CD4-positive, alpha-beta T cell (primary cell): ENCODE results near the gene RNF227. TPM values are rescaled to one million over a fixed set of nuclear protein-coding genes. Genes with fewer than 3 reads are reported as not detected.

Experiments
- ATAC-seq: fragments of 200-7000 bp; cut with Tn5 transposase; one replicate; pipeline ENCODE4 v1.10.0; 2022; ENCODE audit warnings: mild to moderate bottlenecking; ENCODE audit not compliant: poor library complexity
- CTCF ChIA-PET: fragments of 350-600 bp; sonication (Branson Sonifier 250); formaldehyde crosslinking; loops from one replicate; lab custom pipeline; 2021; ENCODE audit warnings: antibody characterized with exemption, inconsistent platforms; lab: Charles Lee
- POLR2A ChIA-PET: fragments of 350-600 bp; sonication (Branson Sonifier 250); formaldehyde crosslinking; loops from one replicate; lab custom pipeline; 2021; ENCODE audit warnings: antibody characterized with exemption, inconsistent platforms; lab: Charles Lee
- DNase-seq, 14 experiments: peaks; one replicate each; pipeline ENCODE4 v3.0.0-alpha.2; 2013 to 2020; ENCODE audit warnings: mixed read lengths in 2 of 14
- H3K27ac ChIP-seq, 2 donors: one replicate each; pipeline versions ENCODE4 v1.5.1 to v1.7.0; 2013; ENCODE audit warnings: low read length in 2 of 2, low read depth in 1 of 2, mild to moderate bottlenecking in 1 of 2
- H3K27me3 ChIP-seq, 2 experiments: 1 replicate in 1 of 2; 2 replicates in 1 of 2; pipeline versions ENCODE4 v1.6.1 to v1.7.0; 2013; ENCODE audit warnings: low read length in 2 of 2, control low read depth in 1 of 2, mild to moderate bottlenecking in 1 of 2, moderate library complexity in 1 of 2; ENCODE audit not compliant: insufficient read depth in 2 of 2, control insufficient read depth in 1 of 2
- H3K36me3 ChIP-seq: one replicate; pipeline ENCODE4 v1.6.1; 2013; ENCODE audit warnings: low read length, control low read depth; ENCODE audit not compliant: insufficient read depth
- H3K4me1 ChIP-seq: one replicate; pipeline ENCODE4 v1.6.1; 2013; ENCODE audit warnings: low read length, control low read depth; ENCODE audit not compliant: insufficient read depth
- H3K4me3 ChIP-seq: one replicate; pipeline ENCODE4 v1.5.1; 2013; ENCODE audit warnings: mild to moderate bottlenecking, low read length, moderate library complexity
- H3K9me3 ChIP-seq, 2 experiments: 1 replicate in 1 of 2; 2 replicates in 1 of 2; pipeline versions ENCODE4 v1.6.1 to v1.7.0; 2013; ENCODE audit warnings: low read length in 2 of 2, mild to moderate bottlenecking in 2 of 2, control low read depth in 1 of 2, moderate library complexity in 1 of 2; ENCODE audit not compliant: control insufficient read depth in 1 of 2, insufficient read depth in 1 of 2
- H3K27ac Mint-ChIP-seq: one replicate; pipeline ENCODE4 v1.8.0; 2020; ENCODE audit warnings: mixed read lengths
- H3K27me3 Mint-ChIP-seq: one replicate; pipeline ENCODE4 v1.8.0; 2021; ENCODE audit warnings: mixed read lengths
- H3K36me3 Mint-ChIP-seq: one replicate; pipeline ENCODE4 v1.8.0; 2021; ENCODE audit warnings: low read depth, mixed read lengths
- H3K4me1 Mint-ChIP-seq: one replicate; pipeline ENCODE4 v1.8.0; 2021; ENCODE audit warnings: low read depth, mixed read lengths
- H3K4me3 Mint-ChIP-seq: one replicate; pipeline ENCODE4 v1.8.0; 2020; ENCODE audit warnings: mild to moderate bottlenecking, mixed read lengths
- H3K9me3 Mint-ChIP-seq: one replicate; pipeline ENCODE4 v1.8.0; 2020; ENCODE audit warnings: mixed read lengths
- CTCF ChIP-seq: fragments of 200-600 bp; IDR thresholded peaks from one replicate; pipeline ENCODE4 v1.8.0; 2022; ENCODE audit warnings: antibody characterized with exemption, mild to moderate bottlenecking
- intact Hi-C, 2 experiments: fragments of 100-400 bp; cut with DNase I in 1 of 2; cut with micrococcal nuclease in 1 of 2; formaldehyde crosslinking; loops; one replicate each; pipeline versions ENCODE4 v1.15.1 to v1.9.0; 2023 to 2025; cut with DNase I, micrococcal nuclease
- total RNA-seq, 174 experiments: library from RNA in 2 of 174; stranded (reverse) in 2 of 174; gene quantifications; one replicate each; pipeline ENCODE4 v1.2.3 and lab custom pipeline; 2021 to 2026

RNF227 gene
- total RNA-seq, 2 experiments from 2014 or later = 3.2 to 3.5 TPM

- POLR2A ChIA-PET = interaction anchor here (0.8 to 1.2 kb wide), 2 partner anchors 79 to 245 kb away, joined by 3 read pairs; no protein-coding TSS in a partner anchor
Observed at GRCh38 chr17:7911116-7911515, 5.0 kb downstream of the RNF227 start.

GRCh38 chr17:7910711-7911110 lies 5.4 kb downstream of the RNF227 start:
- H3K4me3 Mint-ChIP-seq = no peak overlapping the region
- H3K36me3 ChIP-seq = peaks cover 68% of the 10 kb centered on the region
- no peaks in the 10 kb centered on the region for H3K27me3 ChIP-seq
- H3K4me1 ChIP-seq = peaks cover 22% of the 10 kb centered on the region
- no peaks in the 10 kb centered on the region for H3K9me3 Mint-ChIP-seq
- CTCF ChIA-PET = interaction anchor here (1.0 to 3.6 kb wide), 3 partner anchors 76 to 167 kb away, joined by 3 to 49 read pairs (median 4); no protein-coding TSS in a partner anchor
- intact Hi-C loops = loop anchor here (5.0 to 10.0 kb wide), 6 partner anchors 46 to 392 kb away; no protein-coding TSS in a partner anchor
- DNase-seq (no peak), ATAC-seq (no peak)
- no peak for TF ChIP-seq CTCF
- no peaks in the 10 kb centered on the region for H3K27me3 Mint-ChIP-seq
- peaks cover 65% of the 10 kb centered on the region for H3K36me3 Mint-ChIP-seq
- H3K27ac Mint-ChIP-seq = peak overlapping the region; percentile 39
- POLR2A ChIA-PET = interaction anchor here (1.2 kb wide), 1 partner anchor 79 kb away, joined by 3 read pairs; no protein-coding TSS in a partner anchor
- H3K27ac ChIP-seq = no peak overlapping the region
- H3K4me1 Mint-ChIP-seq = peaks cover 20% of the 10 kb centered on the region
- no peaks in the 10 kb centered on the region for H3K9me3 ChIP-seq
- H3K4me3 ChIP-seq = no peak overlapping the region

More at GRCh38 chr17:7911116-7911515, 5.0 kb downstream of the RNF227 start:
- H3K4me1 ChIP-seq = peaks cover 24% of the 10 kb centered on the region
- H3K36me3 Mint-ChIP-seq = peaks cover 61% of the 10 kb centered on the region
- intact Hi-C loops = loop anchor here (5.0 to 10.0 kb wide), 6 partner anchors 46 to 391 kb away; no protein-coding TSS in a partner anchor
- DNase-seq = no peak
- no peaks in the 10 kb centered on the region for H3K27me3 ChIP-seq
- CTCF ChIA-PET = interaction anchor here (1.0 to 3.6 kb wide), 3 partner anchors 76 to 167 kb away, joined by 3 to 49 read pairs (median 4); no protein-coding TSS in a partner anchor
- no peak overlapping the region for H3K27ac ChIP-seq
- H3K9me3 ChIP-seq = no peaks in the 10 kb centered on the region
- no peak overlapping the region for H3K27ac Mint-ChIP-seq
- peaks cover 20% of the 10 kb centered on the region for H3K4me1 Mint-ChIP-seq
- H3K4me3 ChIP-seq = no peak overlapping the region
- no peaks in the 10 kb centered on the region for H3K27me3 Mint-ChIP-seq
- ATAC-seq = no peak
- H3K9me3 Mint-ChIP-seq = no peaks in the 10 kb centered on the region
- peaks cover 64% of the 10 kb centered on the region for H3K36me3 ChIP-seq
- no peak overlapping the region for H3K4me3 Mint-ChIP-seq
- TF ChIP-seq CTCF = no peak

GRCh38 chr17:7910281-7910680 lies 5.8 kb downstream of the RNF227 start:
- H3K4me3 ChIP-seq = no peak overlapping the region
- CTCF ChIA-PET = interaction anchor here (1.0 to 3.6 kb wide), 3 partner anchors 75 to 167 kb away, joined by 3 to 49 read pairs (median 4); no protein-coding TSS in a partner anchor
- H3K27ac Mint-ChIP-seq = peak overlapping the region; percentile 39
- intact Hi-C loops = loop anchor here (5.0 to 10.0 kb wide), 6 partner anchors 45 to 392 kb away; no protein-coding TSS in a partner anchor
- H3K4me1 ChIP-seq = peaks cover 17% of the 10 kb centered on the region
- H3K4me1 Mint-ChIP-seq = peaks cover 15% of the 10 kb centered on the region
- no peak for ATAC-seq
- H3K36me3 Mint-ChIP-seq = peaks cover 66% of the 10 kb centered on the region
- peaks cover 72% of the 10 kb centered on the region for H3K36me3 ChIP-seq
- no peak overlapping the region for H3K27ac ChIP-seq
- TF ChIP-seq CTCF = no peak
- H3K9me3 ChIP-seq = no peaks in the 10 kb centered on the region
- no peaks in the 10 kb centered on the region for H3K9me3 Mint-ChIP-seq
- no peaks in the 10 kb centered on the region for H3K27me3 Mint-ChIP-seq
- POLR2A ChIA-PET = interaction anchor here (1.2 kb wide), 1 partner anchor 80 kb away, joined by 3 read pairs; no protein-coding TSS in a partner anchor
- no peaks in the 10 kb centered on the region for H3K27me3 ChIP-seq
- no peak for DNase-seq
- no peak overlapping the region for H3K4me3 Mint-ChIP-seq
